Panc1 (cell line): ENCODE data around the gene ABCC4. TPM values are rescaled to one million over a fixed set of nuclear protein-coding genes. Genes with fewer than 3 reads are reported as not detected.

Experiments used
- ATAC-seq: fragments of 200-7000 bp; cut with Tn5 transposase; 2 replicates; pipeline ENCODE4 v1.9.1; 2020; ENCODE audit warnings: mild to moderate bottlenecking, moderate library complexity
- BruUV-seq: library from RNA; stranded (reverse); fragments of 400-500 nt; replicated peaks from 2 replicates; lab custom pipeline; 2021; lab: Mats Ljungman, UMichigan
- CTCF ChIA-PET: fragments of 300-600 bp; sonication (Branson Sonifier 250); formaldehyde crosslinking; loops from one replicate; lab custom pipeline; 2022; ENCODE audit warnings: antibody characterized with exemption; lab: Charles Lee
- POLR2A ChIA-PET: fragments of 300-600 bp; sonication (Branson Sonifier 250); formaldehyde crosslinking; loops from one replicate; lab custom pipeline; 2022; ENCODE audit warnings: antibody characterized with exemption; lab: Charles Lee
- DNase-seq: peaks from one replicate; pipeline ENCODE4 v3.0.0-alpha.2; 2010; ENCODE audit warnings: low read depth, low spot score
- H3K27ac ChIP-seq: 2 replicates; pipeline ENCODE4 v1.5.1; 2011; ENCODE audit warnings: mild to moderate bottlenecking, low read length, inconsistent platforms
- H3K27me3 ChIP-seq: fragments of 200-500 bp; sonication (Bioruptor generic); 2 replicates; pipeline ENCODE4 v1.6.0; 2014; ENCODE audit warnings: low read length, inconsistent platforms; ENCODE audit not compliant: control insufficient read depth, insufficient read depth
- H3K36me3 ChIP-seq: fragments of 200-500 bp; sonication (Bioruptor generic); 2 replicates; pipeline ENCODE4 v1.5.1; 2014; ENCODE audit warnings: inconsistent platforms, mild to moderate bottlenecking, low read length, moderate library complexity; ENCODE audit not compliant: control insufficient read depth, insufficient read depth
- H3K4me1 ChIP-seq: 2 replicates; pipeline ENCODE4 v1.5.1; 2011; ENCODE audit warnings: inconsistent platforms, mild to moderate bottlenecking, low read length, moderate library complexity; ENCODE audit not compliant: control insufficient read depth, insufficient read depth
- H3K4me3 ChIP-seq, 2 experiments: 2 replicates each; pipeline ENCODE4 v1.5.1; 2011 to 2012; ENCODE audit warnings: low read depth in 2 of 2, low read length in 2 of 2, mild to moderate bottlenecking in 2 of 2, inconsistent platforms in 1 of 2, moderate library complexity in 1 of 2
- H3K9me3 ChIP-seq: fragments of 200-500 bp; sonication (Bioruptor generic); 2 replicates; pipeline ENCODE4 v1.5.1; 2014; ENCODE audit warnings: low read depth, mild to moderate bottlenecking, inconsistent platforms, low read length, moderate library complexity; ENCODE audit not compliant: control insufficient read depth, insufficient read depth
- POLR2AphosphoS5 ChIP-seq: IDR thresholded peaks from 2 replicates; pipeline ENCODE4 v1.6.1; 2012; ENCODE audit warnings: mild to moderate bottlenecking, low read depth, low read length, moderate library complexity
- REST ChIP-seq, 2 experiments: IDR thresholded peaks; 2 replicates each; pipeline ENCODE4 v1.6.1; 2011 to 2012; ENCODE audit warnings: low read depth in 2 of 2, control low read depth in 1 of 2, low read length in 1 of 2, mild to moderate bottlenecking in 1 of 2, moderate library complexity in 1 of 2; ENCODE audit not compliant: insufficient read depth in 1 of 2
- SIN3A ChIP-seq: IDR thresholded peaks from 2 replicates; pipeline ENCODE4 v1.6.1; 2012; ENCODE audit warnings: low read depth, mild to moderate bottlenecking, low read length, moderate library complexity, borderline replicate concordance; ENCODE audit not compliant: insufficient read depth
- TCF7L2 ChIP-seq: IDR thresholded peaks from 2 replicates; pipeline ENCODE4 v1.6.1; 2011; ENCODE audit warnings: mild to moderate bottlenecking, low read depth, low read length, inconsistent platforms
- in situ Hi-C: cut with HindIII; loops from 2 replicates; pipeline ENCODE4 v1.10.0; 2016; ENCODE audit warnings: low sequenced_read_pairs, low pct_unique_long_range_greater_than_20kb
- intact Hi-C: fragments of 100-400 bp; cut with micrococcal nuclease; formaldehyde crosslinking; loops from one replicate; pipeline ENCODE4 v1.10.0; 2022; ENCODE audit not compliant: unreplicated experiment
- total RNA-seq: library from RNA; stranded (reverse); gene quantifications from one replicate; pipeline ENCODE4 v1.2.1, GENCODE V29; 2021; ENCODE audit not compliant: unreplicated experiment
- TF ChIP-seq, protein P1 (sequence below): fragments of 450-650 bp; IDR thresholded peaks from 2 replicates; pipeline ENCODE4 v1.5.1; 2017; ENCODE audit warnings: mild to moderate bottlenecking

The ABCC4 gene
- total RNA-seq, 1 experiment from 2014 or later = 69.3 TPM

GRCh38 chr13:95217920-95218830 is 83.1 kb downstream of the ABCC4 start:
- ATAC-seq (no peak), DNase-seq (no peak)
- no peak for TF ChIP-seq REST (IDR thresholded peaks at IDR 0.05; ENCODE audit: insufficient read depth in 1 of 2, low read depth in 2 of 2, low read length in 1 of 2)
- TF ChIP-seq, protein P1, sequence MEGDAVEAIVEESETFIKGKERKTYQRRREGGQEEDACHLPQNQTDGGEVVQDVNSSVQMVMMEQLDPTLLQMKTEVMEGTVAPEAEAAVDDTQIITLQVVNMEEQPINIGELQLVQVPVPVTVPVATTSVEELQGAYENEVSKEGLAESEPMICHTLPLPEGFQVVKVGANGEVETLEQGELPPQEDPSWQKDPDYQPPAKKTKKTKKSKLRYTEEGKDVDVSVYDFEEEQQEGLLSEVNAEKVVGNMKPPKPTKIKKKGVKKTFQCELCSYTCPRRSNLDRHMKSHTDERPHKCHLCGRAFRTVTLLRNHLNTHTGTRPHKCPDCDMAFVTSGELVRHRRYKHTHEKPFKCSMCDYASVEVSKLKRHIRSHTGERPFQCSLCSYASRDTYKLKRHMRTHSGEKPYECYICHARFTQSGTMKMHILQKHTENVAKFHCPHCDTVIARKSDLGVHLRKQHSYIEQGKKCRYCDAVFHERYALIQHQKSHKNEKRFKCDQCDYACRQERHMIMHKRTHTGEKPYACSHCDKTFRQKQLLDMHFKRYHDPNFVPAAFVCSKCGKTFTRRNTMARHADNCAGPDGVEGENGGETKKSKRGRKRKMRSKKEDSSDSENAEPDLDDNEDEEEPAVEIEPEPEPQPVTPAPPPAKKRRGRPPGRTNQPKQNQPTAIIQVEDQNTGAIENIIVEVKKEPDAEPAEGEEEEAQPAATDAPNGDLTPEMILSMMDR = no peak
- no peak for TF ChIP-seq TCF7L2
- no peak for TF ChIP-seq POLR2AphosphoS5
- no peak for TF ChIP-seq SIN3A

GRCh38 chr13:95216182-95216581 is 85.1 kb downstream of the ABCC4 start:
- H3K4me1 ChIP-seq = peaks cover 18% of the 10 kb centered on the region; the same call in 1 of the 2 replicates
- in situ Hi-C loops (no loop called here), intact Hi-C loops (no loop called here)
- H3K27ac ChIP-seq = peak overlapping the region; percentile 60; the same call in 1 of the 2 replicates
- no peaks in the 10 kb centered on the region for H3K27me3 ChIP-seq
- H3K9me3 ChIP-seq = no peaks in the 10 kb centered on the region
- CTCF ChIA-PET = interaction anchor here (0.6 kb wide), 1 partner anchor 35 kb away, joined by 4 read pairs; no protein-coding TSS in a partner anchor
- H3K36me3 ChIP-seq = no peaks in the 10 kb centered on the region; the same call in 1 of the 2 replicates
- POLR2A ChIA-PET = no interaction called here
- no peak overlapping the region for H3K4me3 ChIP-seq
- ATAC-seq (no peak), DNase-seq (no peak)
- BruUV-seq = no TSS peak
- TF ChIP-seq, protein P1 = no peak
- TF ChIP-seq POLR2AphosphoS5 (no peak), REST (IDR thresholded peaks at IDR 0.05; ENCODE audit: insufficient read depth in 1 of 2, low read depth in 2 of 2, low read length in 1 of 2) (no peak), SIN3A (no peak), TCF7L2 (no peak)

More at GRCh38 chr13:95217920-95218830, 83.1 kb downstream of the ABCC4 start:
- no peak overlapping the region for H3K4me3 ChIP-seq
- no peaks in the 10 kb centered on the region for H3K9me3 ChIP-seq
- H3K36me3 ChIP-seq = no peaks in the 10 kb centered on the region; the same call in 1 of the 2 replicates
- POLR2A ChIA-PET = no interaction called here
- CTCF ChIA-PET = no interaction called here
- H3K4me1 ChIP-seq = peaks cover 15% of the 10 kb centered on the region; the same call in 1 of the 2 replicates
- BruUV-seq = no TSS peak
- intact Hi-C loops = no loop called here
- in situ Hi-C loops = no loop called here
- no peaks in the 10 kb centered on the region for H3K27me3 ChIP-seq
- H3K27ac ChIP-seq = peak overlapping the region; percentile 71
